ENCODE data around the gene C12orf75. TPM values are rescaled to one million over a fixed set of nuclear protein-coding genes. Genes with fewer than 3 reads are reported as not detected.

C12orf75 gene
- total and polyA plus RNA-seq, 2 experiments from 2014 or later, result 43.9 to 69.8 TPM

DNA sequence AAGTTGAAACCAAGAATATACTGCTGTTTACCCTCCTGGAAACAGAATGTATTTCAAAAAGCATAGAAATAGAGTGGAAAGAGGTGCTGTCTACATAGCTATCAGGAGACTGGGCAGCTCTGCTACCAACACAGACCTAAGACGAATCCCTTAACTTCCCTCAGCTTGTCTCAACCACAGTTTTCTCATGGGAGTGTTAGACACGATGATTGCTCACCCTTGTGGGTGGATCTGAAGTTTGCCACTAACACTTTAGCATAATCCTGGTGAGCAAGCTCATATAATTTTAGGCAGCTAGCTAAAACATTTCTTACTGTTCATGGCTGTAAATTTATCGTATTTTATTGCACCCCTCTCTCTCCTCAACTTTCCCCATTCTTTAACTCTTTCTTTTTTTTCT lies 38.5 kb downstream of the C12orf75 start:
- TF ChIP-seq ZNF114 (CRISPR knock-in tag; IDR thresholded peaks at IDR 0.05) (no peak), EZH2 (IDR thresholded peaks at IDR 0.05; ENCODE audit: low read depth, unreplicated experiment) (no peak), EZH2phosphoT487 (IDR thresholded peaks at IDR 0.05; ENCODE audit: unreplicated experiment) (no peak), POLR2AphosphoS5 (IDR thresholded peaks at IDR 0.05; ENCODE audit: low read depth) (no peak), JUNB (IDR thresholded peaks at IDR 0.05; ENCODE audit: unreplicated experiment) (no peak), NANOG (IDR thresholded peaks at IDR 0.05; ENCODE audit: borderline replicate concordance) (no peak)
- ATAC-seq (no peak), DNase-seq (ENCODE audit: low spot score) (no peak)
- Mint-ChIP-seq H3K4me3 (no peak overlapping the region), H3K4me1 (peaks cover 14% of the 10 kb centered on the region), H3K36me3 (ENCODE audit: low read depth) (peaks cover 3% of the 10 kb centered on the region; the same call in 1 of the 3 replicates), H3K27me3 (ENCODE audit: insufficient read depth, low read depth, poor library complexity) (no peaks in the 10 kb centered on the region), H3K27ac (0 out of 2 replicates have a peak overlapping the region, but pooled peaks have one; percentile 42), H3K9me3 (no peaks in the 10 kb centered on the region)
- Histone ChIP-seq H3K27ac (ENCODE audit: low read depth) (peak overlapping the region; percentile 10; the same call in 1 of the 2 replicates), H3F3A (replicated peaks; ENCODE audit: low read depth) (no peaks in the 10 kb centered on the region), H3K4me3 (no peak overlapping the region), H3K27me3 (ENCODE audit: insufficient read depth) (no peaks in the 10 kb centered on the region), H2AFZ (no peak overlapping the region), H4K20me1 (replicated peaks; ENCODE audit: insufficient read depth) (no peaks in the 10 kb centered on the region), H3K4me1 (ENCODE audit: insufficient read depth) (peaks cover 10% of the 10 kb centered on the region; the same call in 1 of the 2 replicates), H3K9me2 (ENCODE audit: insufficient read depth) (no peaks in the 10 kb centered on the region), H3K4me2 (no peak overlapping the region), H3K36me3 (ENCODE audit: insufficient read depth) (no peaks in the 10 kb centered on the region; the same call in 1 of the 2 replicates), H3K79me2 (replicated peaks; ENCODE audit: insufficient read depth) (no peaks in the 10 kb centered on the region)

GRCh38 chr12:105374303-105374702 lies 43.8 kb downstream of the C12orf75 start:
- Mint-ChIP-seq H3K4me3 (no peak overlapping the region), H3K9me3 (no peaks in the 10 kb centered on the region), H3K27me3 (ENCODE audit: insufficient read depth, low read depth, poor library complexity) (no peaks in the 10 kb centered on the region), H3K27ac (no peak overlapping the region), H3K4me1 (peaks cover 4% of the 10 kb centered on the region; the same call in 2 of the 3 replicates), H3K36me3 (ENCODE audit: low read depth) (peaks cover 3% of the 10 kb centered on the region; the same call in 1 of the 3 replicates)
- Histone ChIP-seq H4K20me1 (replicated peaks; ENCODE audit: insufficient read depth) (no peaks in the 10 kb centered on the region), H3K27ac (ENCODE audit: low read depth) (no peak overlapping the region), H3K27me3 (ENCODE audit: insufficient read depth) (no peaks in the 10 kb centered on the region), H3F3A (replicated peaks; ENCODE audit: low read depth) (no peaks in the 10 kb centered on the region), H3K79me2 (replicated peaks; ENCODE audit: insufficient read depth) (no peaks in the 10 kb centered on the region), H3K9me2 (ENCODE audit: insufficient read depth) (0 out of 2 replicates have a peak, but pooled peaks cover 6% of the 10 kb centered on the region), H3K36me3 (ENCODE audit: insufficient read depth) (no peaks in the 10 kb centered on the region; the same call in 1 of the 2 replicates), H3K4me1 (ENCODE audit: insufficient read depth) (no peaks in the 10 kb centered on the region), H2AFZ (no peak overlapping the region), H3K4me2 (no peak overlapping the region), H3K4me3 (no peak overlapping the region)
- no peak for ATAC-seq
- TF ChIP-seq POLR2AphosphoS5 (IDR thresholded peaks at IDR 0.05; ENCODE audit: low read depth), result no peak
- DNase-seq (ENCODE audit: low spot score), result no peak

- H3K9me3 Mint-ChIP-seq, result no peaks in the 10 kb centered on the region
- H3K27ac Mint-ChIP-seq, result no peak overlapping the region
- H3K9me2 ChIP-seq (ENCODE audit: insufficient read depth), result 0 out of 2 replicates have a peak, but pooled peaks cover 6% of the 10 kb centered on the region
- TF ChIP-seq STAT1 (IDR thresholded peaks at IDR 0.05; ENCODE audit: unreplicated experiment) (no peak), REST (IDR thresholded peaks at IDR 0.05; ENCODE audit: unreplicated experiment) (no peak), CREB1 (CRISPR knock-in tag; IDR thresholded peaks at IDR 0.05; ENCODE audit: low read depth) (no peak), EZH2phosphoT487 (IDR thresholded peaks at IDR 0.05; ENCODE audit: unreplicated experiment) (no peak), ZNF331 (CRISPR knock-in tag; IDR thresholded peaks at IDR 0.05; ENCODE audit: low read depth) (no peak)
- TF ChIP-seq, protein P1, sequence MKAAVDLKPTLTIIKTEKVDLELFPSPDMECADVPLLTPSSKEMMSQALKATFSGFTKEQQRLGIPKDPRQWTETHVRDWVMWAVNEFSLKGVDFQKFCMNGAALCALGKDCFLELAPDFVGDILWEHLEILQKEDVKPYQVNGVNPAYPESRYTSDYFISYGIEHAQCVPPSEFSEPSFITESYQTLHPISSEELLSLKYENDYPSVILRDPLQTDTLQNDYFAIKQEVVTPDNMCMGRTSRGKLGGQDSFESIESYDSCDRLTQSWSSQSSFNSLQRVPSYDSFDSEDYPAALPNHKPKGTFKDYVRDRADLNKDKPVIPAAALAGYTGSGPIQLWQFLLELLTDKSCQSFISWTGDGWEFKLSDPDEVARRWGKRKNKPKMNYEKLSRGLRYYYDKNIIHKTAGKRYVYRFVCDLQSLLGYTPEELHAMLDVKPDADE (IDR thresholded peaks at IDR 0.05), result no peak
- TF ChIP-seq, protein P2, sequence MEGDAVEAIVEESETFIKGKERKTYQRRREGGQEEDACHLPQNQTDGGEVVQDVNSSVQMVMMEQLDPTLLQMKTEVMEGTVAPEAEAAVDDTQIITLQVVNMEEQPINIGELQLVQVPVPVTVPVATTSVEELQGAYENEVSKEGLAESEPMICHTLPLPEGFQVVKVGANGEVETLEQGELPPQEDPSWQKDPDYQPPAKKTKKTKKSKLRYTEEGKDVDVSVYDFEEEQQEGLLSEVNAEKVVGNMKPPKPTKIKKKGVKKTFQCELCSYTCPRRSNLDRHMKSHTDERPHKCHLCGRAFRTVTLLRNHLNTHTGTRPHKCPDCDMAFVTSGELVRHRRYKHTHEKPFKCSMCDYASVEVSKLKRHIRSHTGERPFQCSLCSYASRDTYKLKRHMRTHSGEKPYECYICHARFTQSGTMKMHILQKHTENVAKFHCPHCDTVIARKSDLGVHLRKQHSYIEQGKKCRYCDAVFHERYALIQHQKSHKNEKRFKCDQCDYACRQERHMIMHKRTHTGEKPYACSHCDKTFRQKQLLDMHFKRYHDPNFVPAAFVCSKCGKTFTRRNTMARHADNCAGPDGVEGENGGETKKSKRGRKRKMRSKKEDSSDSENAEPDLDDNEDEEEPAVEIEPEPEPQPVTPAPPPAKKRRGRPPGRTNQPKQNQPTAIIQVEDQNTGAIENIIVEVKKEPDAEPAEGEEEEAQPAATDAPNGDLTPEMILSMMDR (conservative IDR thresholded peaks at IDR 0.05; ENCODE audit: low read depth in 2 of 2), result no peak
Measured at GRCh38 chr12:105377077-105377476, 46.6 kb downstream of the C12orf75 start.

More at GRCh38 chr12:105377077-105377476, 46.6 kb downstream of the C12orf75 start:
- Histone ChIP-seq H3K4me1 (ENCODE audit: insufficient read depth) (no peaks in the 10 kb centered on the region), H3K4me2 (no peak overlapping the region), H3F3A (replicated peaks; ENCODE audit: low read depth) (no peaks in the 10 kb centered on the region), H3K36me3 (ENCODE audit: insufficient read depth) (no peaks in the 10 kb centered on the region; the same call in 1 of the 2 replicates), H3K79me2 (replicated peaks; ENCODE audit: insufficient read depth) (no peaks in the 10 kb centered on the region), H4K20me1 (replicated peaks; ENCODE audit: insufficient read depth) (no peaks in the 10 kb centered on the region), H3K4me3 (no peak overlapping the region), H3K27ac (ENCODE audit: low read depth) (no peak overlapping the region), H2AFZ (no peak overlapping the region), H3K27me3 (ENCODE audit: insufficient read depth) (no peaks in the 10 kb centered on the region)
- Mint-ChIP-seq H3K4me3 (no peak overlapping the region), H3K36me3 (ENCODE audit: low read depth) (peaks cover 3% of the 10 kb centered on the region; the same call in 1 of the 3 replicates), H3K27me3 (ENCODE audit: insufficient read depth, low read depth, poor library complexity) (no peaks in the 10 kb centered on the region), H3K4me1 (peaks cover 4% of the 10 kb centered on the region; the same call in 2 of the 3 replicates)
- ATAC-seq (no peak), DNase-seq (ENCODE audit: low spot score) (no peak)

Measured in GM23338 (cell line).